ENCODE data around the gene SIM2. TPM values are rescaled to one million over a fixed set of nuclear protein-coding genes. Genes with fewer than 3 reads are reported as not detected.

Gene SIM2
- total and polyA plus RNA-seq, 3 donors from 2014 or later, result 0.19 to 0.90 (median 0.71) TPM

- intact Hi-C loops (cut with DNase I; ENCODE audit: low total_unique reads), result no loop called here
- no peaks in the 10 kb centered on the region for H3K4me1 ChIP-seq
- no peak overlapping the region for H3K4me3 ChIP-seq
- H3K9me3 ChIP-seq, result no peaks in the 10 kb centered on the region
- WGBS, 2 donors, result 94% methylated on average over 4 of the region's 4 CpGs
- no peak overlapping the region for H3K27ac ChIP-seq
- TF ChIP-seq POLR2A (IDR thresholded peaks at IDR 0.05), result no peak
- TF ChIP-seq CTCF (IDR thresholded peaks at IDR 0.05), result no peak
- no peak for DNase-seq
- no peaks in the 10 kb centered on the region for H3K27me3 ChIP-seq
- no peaks in the 10 kb centered on the region for H3K36me3 ChIP-seq (ENCODE audit: low read depth, missing control alignments)
Observed at GRCh38 chr21:36657999-36658398, 40.9 kb upstream of the SIM2 start.

- Histone ChIP-seq H3K4me3 (no peak overlapping the region), H3K4me1 (no peaks in the 10 kb centered on the region), H3K27me3 (no peaks in the 10 kb centered on the region), H3K36me3 (ENCODE audit: low read depth, missing control alignments) (no peaks in the 10 kb centered on the region), H3K9me3 (no peaks in the 10 kb centered on the region), H3K27ac (no peak overlapping the region)
- 89% methylated on average over 5 of the region's 5 CpGs for WGBS, 2 donors
- DNase-seq, result no peak
- intact Hi-C loops (cut with DNase I; ENCODE audit: low total_unique reads), result no loop called here
- TF ChIP-seq CTCF (IDR thresholded peaks at IDR 0.05), result no peak
- no peak for TF ChIP-seq POLR2A (IDR thresholded peaks at IDR 0.05)
Observed at GRCh38 chr21:36658926-36659325, 40.0 kb upstream of the SIM2 start.

- H3K36me3 ChIP-seq (ENCODE audit: low read depth, missing control alignments), result no peaks in the 10 kb centered on the region
- no peaks in the 10 kb centered on the region for H3K9me3 ChIP-seq
- WGBS, 2 donors, result 57 to 60% methylated on average over 11 of the region's 11 CpGs
- DNase-seq, result peak; percentile 22
- H3K27me3 ChIP-seq, result no peaks in the 10 kb centered on the region
- intact Hi-C loops (cut with DNase I; ENCODE audit: low total_unique reads), result no loop called here
- H3K27ac ChIP-seq, result no peak overlapping the region
- no peak overlapping the region for H3K4me3 ChIP-seq
- H3K4me1 ChIP-seq, result no peaks in the 10 kb centered on the region
- TF ChIP-seq POLR2A (IDR thresholded peaks at IDR 0.05) (no peak), CTCF (IDR thresholded peaks at IDR 0.05) (no peak)
Observed at GRCh38 chr21:36661511-36662309, 37.2 kb upstream of the SIM2 start.

- Histone ChIP-seq H3K27ac (no peak overlapping the region), H3K27me3 (no peaks in the 10 kb centered on the region), H3K4me3 (no peak overlapping the region), H3K4me1 (no peaks in the 10 kb centered on the region), H3K36me3 (ENCODE audit: low read depth, missing control alignments) (no peaks in the 10 kb centered on the region), H3K9me3 (no peaks in the 10 kb centered on the region)
- DNase-seq, result no peak
- intact Hi-C loops (cut with DNase I; ENCODE audit: low total_unique reads), result no loop called here
- no peak for TF ChIP-seq POLR2A (IDR thresholded peaks at IDR 0.05)
- 38 to 49% methylated on average over 18 of the region's 18 CpGs for WGBS, 2 donors
Observed at GRCh38 chr21:36663033-36663855, 35.7 kb upstream of the SIM2 start.

- Histone ChIP-seq H3K4me1 (no peaks in the 10 kb centered on the region), H3K4me3 (no peak overlapping the region), H3K9me3 (no peaks in the 10 kb centered on the region), H3K27ac (no peak overlapping the region), H3K27me3 (no peaks in the 10 kb centered on the region), H3K36me3 (ENCODE audit: low read depth, missing control alignments) (no peaks in the 10 kb centered on the region)
- WGBS, 2 donors, result 68 to 73% methylated on average over 7 to 9 of the region's 9 CpGs
- intact Hi-C loops (cut with DNase I; ENCODE audit: low total_unique reads), result no loop called here
- TF ChIP-seq CTCF (IDR thresholded peaks at IDR 0.05) (no peak), POLR2A (IDR thresholded peaks at IDR 0.05) (no peak)
- no peak for DNase-seq
Observed at GRCh38 chr21:36664662-36664990, 34.3 kb upstream of the SIM2 start.

All from testis (tissue), 3 donors.